KMS-11 (cell line): ENCODE results near the gene CHMP1B.

Experiments
- H2AFZ ChIP-seq: fragments of 200-600 bp; sonication (generic); 2 replicates; pipeline ENCODE4 v1.6.1; 2016; ENCODE audit warnings: antibody characterized with exemption, mixed run types, low read depth
- H3K27ac ChIP-seq: fragments of 200-600 bp; sonication (generic); 2 replicates; pipeline ENCODE4 v1.6.1; 2016; ENCODE audit warnings: mild to moderate bottlenecking, mixed run types
- H3K27me3 ChIP-seq: fragments of 200-600 bp; sonication (generic); 2 replicates; pipeline ENCODE4 v1.6.1; 2017; ENCODE audit warnings: mild to moderate bottlenecking, low read depth, mixed run types, moderate library complexity; ENCODE audit not compliant: insufficient read depth
- H3K36me3 ChIP-seq: fragments of 200-600 bp; sonication (generic); 2 replicates; pipeline ENCODE4 v1.6.1; 2017; ENCODE audit warnings: mild to moderate bottlenecking, mixed run types; ENCODE audit not compliant: insufficient read depth
- H3K4me1 ChIP-seq: fragments of 200-600 bp; sonication (generic); 2 replicates; pipeline ENCODE4 v1.6.1; 2016; ENCODE audit warnings: mild to moderate bottlenecking, low read depth, mixed run types; ENCODE audit not compliant: poor library complexity, severe bottlenecking
- H3K4me2 ChIP-seq: fragments of 200-600 bp; sonication (generic); 2 replicates; pipeline ENCODE4 v1.7.0; 2016; ENCODE audit warnings: mild to moderate bottlenecking, mixed run types
- H3K4me3 ChIP-seq: fragments of 200-600 bp; sonication (generic); IDR thresholded peaks from 2 replicates; pipeline ENCODE4 v1.6.1; 2017; ENCODE audit warnings: low read depth, low read length, mixed read lengths; ENCODE audit not compliant: insufficient read depth
- H3K79me2 ChIP-seq: fragments of 200-600 bp; sonication (generic); 2 replicates; pipeline ENCODE4 v1.6.1; 2016; ENCODE audit warnings: low read depth, mixed run types; ENCODE audit not compliant: insufficient read depth
- H3K9ac ChIP-seq: fragments of 200-600 bp; sonication (generic); 2 replicates; pipeline ENCODE4 v1.6.1; 2016; ENCODE audit warnings: mild to moderate bottlenecking, mixed run types
- H4K20me1 ChIP-seq: fragments of 200-600 bp; sonication (generic); 2 replicates; pipeline ENCODE4 v1.6.1; 2016; ENCODE audit warnings: mild to moderate bottlenecking, mixed run types; ENCODE audit not compliant: insufficient read depth
- TF ChIP-seq, protein P1 (sequence below): fragments of 200-600 bp; sonication (generic); conservative IDR thresholded peaks from 2 replicates; pipeline ENCODE4 v1.6.1; 2017; ENCODE audit warnings: low read depth, mild to moderate bottlenecking, antibody characterized with exemption, low read length, moderate library complexity, mixed read lengths

Gene CHMP1B

DNA sequence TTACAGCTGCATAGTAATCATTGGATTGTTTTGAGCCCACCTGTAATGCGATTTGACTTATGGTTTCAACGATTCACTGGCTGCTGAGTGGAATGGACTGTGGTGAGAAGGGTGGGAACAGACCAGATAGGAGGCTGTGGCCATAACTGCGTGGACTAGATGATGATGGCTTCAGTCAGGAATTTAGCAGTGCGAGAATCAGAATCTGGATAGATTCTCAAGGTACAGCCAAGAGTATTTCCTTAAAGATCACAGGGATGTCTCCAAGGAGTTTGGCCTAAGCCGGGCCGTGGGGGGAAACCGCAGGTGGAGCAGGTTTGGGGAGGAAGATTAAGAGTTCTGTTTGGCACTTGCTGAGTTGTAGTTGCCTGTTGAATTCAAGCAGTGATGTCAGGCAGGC lies 44.0 kb upstream of the CHMP1B start:
- Histone ChIP-seq H3K4me3 (no peak overlapping the region), H3K79me2 (no peaks in the 10 kb centered on the region), H3K36me3 (no peaks in the 10 kb centered on the region), H3K27ac (no peak overlapping the region), H3K9ac (no peak overlapping the region), H2AFZ (no peak overlapping the region), H3K4me2 (no peak overlapping the region), H3K27me3 (no peaks in the 10 kb centered on the region), H4K20me1 (no peaks in the 10 kb centered on the region), H3K4me1 (peaks cover 6% of the 10 kb centered on the region)
- TF ChIP-seq, protein P1, sequence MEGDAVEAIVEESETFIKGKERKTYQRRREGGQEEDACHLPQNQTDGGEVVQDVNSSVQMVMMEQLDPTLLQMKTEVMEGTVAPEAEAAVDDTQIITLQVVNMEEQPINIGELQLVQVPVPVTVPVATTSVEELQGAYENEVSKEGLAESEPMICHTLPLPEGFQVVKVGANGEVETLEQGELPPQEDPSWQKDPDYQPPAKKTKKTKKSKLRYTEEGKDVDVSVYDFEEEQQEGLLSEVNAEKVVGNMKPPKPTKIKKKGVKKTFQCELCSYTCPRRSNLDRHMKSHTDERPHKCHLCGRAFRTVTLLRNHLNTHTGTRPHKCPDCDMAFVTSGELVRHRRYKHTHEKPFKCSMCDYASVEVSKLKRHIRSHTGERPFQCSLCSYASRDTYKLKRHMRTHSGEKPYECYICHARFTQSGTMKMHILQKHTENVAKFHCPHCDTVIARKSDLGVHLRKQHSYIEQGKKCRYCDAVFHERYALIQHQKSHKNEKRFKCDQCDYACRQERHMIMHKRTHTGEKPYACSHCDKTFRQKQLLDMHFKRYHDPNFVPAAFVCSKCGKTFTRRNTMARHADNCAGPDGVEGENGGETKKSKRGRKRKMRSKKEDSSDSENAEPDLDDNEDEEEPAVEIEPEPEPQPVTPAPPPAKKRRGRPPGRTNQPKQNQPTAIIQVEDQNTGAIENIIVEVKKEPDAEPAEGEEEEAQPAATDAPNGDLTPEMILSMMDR = no peak

GRCh38 chr18:11808001-11808855 lies 43.0 kb upstream of the CHMP1B start:
- Histone ChIP-seq H3K4me2 (no peak overlapping the region), H3K4me1 (peaks cover 6% of the 10 kb centered on the region), H3K27ac (no peak overlapping the region), H3K79me2 (no peaks in the 10 kb centered on the region), H3K4me3 (no peak overlapping the region), H3K9ac (no peak overlapping the region), H3K36me3 (no peaks in the 10 kb centered on the region), H2AFZ (no peak overlapping the region), H4K20me1 (no peaks in the 10 kb centered on the region), H3K27me3 (no peaks in the 10 kb centered on the region)
- TF ChIP-seq, protein P1 = no peak

- TF ChIP-seq, protein P1 = no peak
- Histone ChIP-seq H3K4me3 (no peak overlapping the region), H3K4me2 (no peak overlapping the region), H2AFZ (no peak overlapping the region), H3K27me3 (no peaks in the 10 kb centered on the region), H3K4me1 (peaks cover 6% of the 10 kb centered on the region), H3K27ac (no peak overlapping the region), H3K9ac (no peak overlapping the region), H4K20me1 (no peaks in the 10 kb centered on the region), H3K36me3 (no peaks in the 10 kb centered on the region), H3K79me2 (no peaks in the 10 kb centered on the region)
These were observed 41.3 kb upstream of the CHMP1B start for GRCh38 chr18:11809895-11810294.

DNA sequence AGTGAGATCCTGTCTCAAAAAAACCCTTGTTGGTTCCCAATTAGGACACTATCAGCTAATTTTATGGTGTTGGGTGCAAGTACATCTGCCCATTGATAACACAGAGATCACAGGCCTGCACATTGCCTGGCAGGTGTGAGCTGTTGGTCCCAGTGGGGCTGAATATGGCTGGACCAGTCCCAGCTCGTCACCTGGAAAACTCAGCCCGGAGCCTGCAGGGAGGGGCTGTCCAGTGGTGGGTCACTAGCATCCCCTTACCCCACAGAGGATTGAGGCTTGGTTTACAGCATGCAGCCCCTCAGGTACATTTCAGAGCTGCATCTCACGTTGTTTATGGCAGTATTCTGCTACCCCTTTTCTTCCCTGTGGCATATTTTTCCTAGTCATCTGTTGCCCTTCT lies 40.8 kb upstream of the CHMP1B start:
- Histone ChIP-seq H3K27ac (no peak overlapping the region), H3K79me2 (no peaks in the 10 kb centered on the region), H4K20me1 (no peaks in the 10 kb centered on the region), H3K4me2 (no peak overlapping the region), H3K36me3 (no peaks in the 10 kb centered on the region), H2AFZ (no peak overlapping the region), H3K27me3 (no peaks in the 10 kb centered on the region), H3K4me1 (peaks cover 6% of the 10 kb centered on the region), H3K9ac (no peak overlapping the region), H3K4me3 (no peak overlapping the region)
- TF ChIP-seq, protein P1 = no peak
